Stimulated activated CD4-positive, alpha-beta T cell treated with anti-CD3 and anti-CD28 coated beads, Interleukin-2, amount 100 ng/mL, for 48 hours (primary cell): ENCODE measurements around the gene ZDHHC12.
A peak's percentile ranks its signal among the peaks of the same experiment; 100 is the strongest.

ENCODE experiments used
- DNase-seq, 2 donors: peaks; one replicate each; pipeline ENCODE4 v3.0.0-alpha.2; 2020

ZDHHC12 gene

DNA sequence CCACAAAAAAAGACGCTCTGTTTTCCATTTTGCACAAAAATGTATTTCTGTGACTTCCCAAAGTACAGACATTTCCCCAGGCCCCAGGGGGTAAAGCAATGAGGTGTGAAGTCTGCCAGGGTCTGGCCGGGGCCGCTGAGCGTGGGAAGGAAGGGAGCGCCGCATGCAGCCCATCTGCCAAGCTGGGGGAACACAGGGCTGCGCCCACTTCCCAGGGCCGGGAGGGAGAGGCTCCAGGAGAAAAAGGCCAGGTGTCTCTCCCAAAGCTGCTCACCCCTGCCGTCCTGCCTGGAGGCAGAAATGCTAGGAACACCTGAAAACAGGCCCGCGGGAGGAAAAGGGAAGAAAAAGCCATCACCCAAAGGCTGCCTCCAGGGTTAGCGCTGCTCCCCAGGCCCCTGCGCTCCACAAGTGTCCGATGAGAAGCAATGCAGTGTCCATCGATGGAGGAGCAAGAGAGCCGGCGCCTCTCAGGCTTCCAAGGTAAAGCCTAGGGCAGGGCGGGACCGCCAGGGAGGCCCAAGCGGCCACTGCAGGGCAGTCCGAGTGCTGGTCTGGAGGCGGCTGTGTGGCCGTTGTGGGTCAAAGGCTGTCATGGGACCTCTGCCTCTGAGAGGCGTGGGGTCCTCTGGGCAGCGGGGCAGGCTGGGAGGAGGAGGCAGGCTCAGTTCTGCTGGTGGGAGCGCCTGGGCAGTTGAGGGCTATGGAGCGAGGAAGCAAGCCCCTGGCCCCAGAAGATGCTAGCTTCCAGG is 6.0 kb upstream of the ZDHHC12 start:
- no peak for DNase-seq

DNA sequence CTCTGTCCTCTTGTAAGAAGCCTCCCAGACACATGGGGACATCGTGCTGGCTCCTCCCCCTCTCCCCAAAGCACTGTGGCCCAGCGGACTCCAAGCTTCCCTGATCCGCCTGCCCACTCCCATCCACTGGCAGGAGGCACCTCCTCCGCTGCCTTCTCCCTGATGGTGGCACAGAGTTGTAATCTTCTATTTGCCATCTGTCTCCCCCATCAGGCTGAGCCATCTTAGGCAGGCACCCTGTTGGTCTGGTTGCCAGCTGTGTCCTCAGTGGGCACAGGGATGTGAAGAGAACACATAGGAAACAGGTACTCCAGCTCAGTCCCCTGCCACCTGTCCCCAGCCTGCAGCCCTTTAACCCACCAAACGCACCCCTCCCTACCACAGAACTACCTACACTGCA is 5.4 kb upstream of the ZDHHC12 start:
- DNase-seq = no peak

GRCh38 chr9:128728298-128728697 is 4.4 kb upstream of the ZDHHC12 start:
- DNase-seq = no peak

GRCh38 chr9:128727640-128728248 is 3.8 kb upstream of the ZDHHC12 start:
- no peak for DNase-seq

- DNase-seq = peak; percentile 42 to 47
These were observed 851 bp upstream of the ZDHHC12 start for GRCh38 chr9:128724744-128725211.

- DNase-seq = no peak
These were observed 518 bp downstream of the ZDHHC12 start for GRCh38 chr9:128723352-128723865.

GRCh38 chr9:128722380-128723351 is 1.3 kb downstream of the ZDHHC12 start:
- DNase-seq = no peak

GRCh38 chr9:128721487-128722010 is 2.4 kb downstream of the ZDHHC12 start:
- no peak for DNase-seq

GRCh38 chr9:128720841-128721486 is 3.0 kb downstream of the ZDHHC12 start:
- DNase-seq = no peak

DNA sequence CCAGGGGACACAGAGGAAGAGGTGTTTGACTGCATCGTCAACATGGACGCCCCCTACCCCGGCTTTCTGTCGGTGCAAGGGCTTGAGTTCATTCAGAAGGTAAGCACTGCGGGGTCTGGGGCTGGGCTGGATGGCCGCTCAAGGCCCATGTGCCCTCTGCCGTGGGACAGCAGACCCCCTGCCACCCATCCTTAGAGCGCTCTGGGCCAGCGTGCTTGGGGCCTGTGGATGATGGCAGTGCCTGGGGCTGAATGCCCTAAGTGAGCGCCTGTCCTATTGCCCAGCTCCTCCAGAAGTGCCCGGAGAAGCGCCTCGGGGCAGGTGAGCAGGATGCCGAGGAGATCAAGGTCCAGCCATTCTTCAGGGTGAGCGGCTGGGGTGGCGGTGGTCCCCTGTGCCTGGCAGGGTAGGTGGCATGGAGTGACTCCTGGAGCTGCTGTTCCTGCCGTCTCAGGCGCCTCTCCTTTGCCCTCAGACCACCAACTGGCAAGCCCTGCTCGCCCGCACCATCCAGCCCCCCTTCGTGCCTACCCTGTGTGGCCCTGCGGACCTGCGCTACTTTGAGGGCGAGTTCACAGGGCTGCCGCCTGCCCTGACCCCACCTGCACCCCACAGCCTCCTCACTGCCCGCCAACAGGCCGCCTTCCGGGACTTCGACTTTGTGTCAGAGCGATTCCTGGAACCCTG is 3.9 kb downstream of the ZDHHC12 start:
- DNase-seq = no peak

GRCh38 chr9:128718475-128718874 is 5.5 kb downstream of the ZDHHC12 start:
- no peak for DNase-seq

DNA sequence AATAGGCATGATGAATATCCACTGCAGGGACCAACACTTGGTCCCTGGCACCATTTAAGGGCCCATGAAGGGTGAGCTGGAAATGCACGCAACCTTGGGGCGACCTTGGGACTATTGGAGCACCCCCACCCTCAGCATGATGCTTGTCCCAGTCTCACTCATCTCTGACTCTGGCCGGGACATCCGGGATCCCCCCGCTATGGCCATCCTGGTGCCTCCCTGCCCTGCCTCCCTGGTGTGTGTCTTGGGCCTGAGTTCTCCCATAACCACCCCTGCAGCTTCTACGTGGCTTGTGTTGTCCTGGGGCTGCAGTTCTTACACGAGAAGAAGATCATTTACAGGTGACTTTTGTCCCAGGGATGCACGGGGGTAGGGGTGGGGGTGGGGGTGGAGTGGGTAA is 5.9 kb downstream of the ZDHHC12 start:
- no peak for DNase-seq

DNA sequence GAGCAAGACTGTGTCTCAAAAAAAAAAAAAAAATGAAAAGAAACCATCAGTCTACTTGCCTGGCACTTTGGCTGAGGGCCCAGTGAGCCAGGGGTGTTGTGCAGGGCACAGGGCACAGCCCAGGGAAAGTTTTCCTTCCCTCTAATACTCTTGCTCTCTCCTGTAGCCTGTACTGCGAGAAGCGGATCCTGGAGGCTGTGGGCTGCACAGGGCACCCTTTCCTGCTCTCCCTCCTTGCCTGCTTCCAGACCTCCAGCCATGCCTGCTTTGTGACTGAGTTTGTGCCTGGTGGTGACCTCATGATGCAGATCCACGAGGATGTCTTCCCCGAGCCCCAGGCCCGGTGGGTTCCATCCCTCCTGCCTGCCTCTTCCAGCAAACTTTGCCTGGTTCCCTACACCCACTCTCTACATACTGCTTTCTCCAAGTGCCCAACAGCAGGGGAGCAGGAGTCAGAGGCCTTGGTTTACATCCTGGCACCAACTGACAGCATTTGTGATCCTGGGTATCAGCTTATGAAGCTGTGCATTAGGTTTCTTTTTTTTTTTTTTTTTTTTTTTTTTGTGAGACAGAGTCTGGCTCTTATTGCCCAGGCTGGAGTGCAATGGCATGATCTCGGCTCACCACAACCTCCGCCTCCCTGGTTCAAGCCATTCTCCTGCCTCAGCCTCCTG is 7.2 kb downstream of the ZDHHC12 start:
- DNase-seq = no peak

- DNase-seq = no peak
These were observed 8.5 kb downstream of the ZDHHC12 start for GRCh38 chr9:128715436-128715750.

DNA sequence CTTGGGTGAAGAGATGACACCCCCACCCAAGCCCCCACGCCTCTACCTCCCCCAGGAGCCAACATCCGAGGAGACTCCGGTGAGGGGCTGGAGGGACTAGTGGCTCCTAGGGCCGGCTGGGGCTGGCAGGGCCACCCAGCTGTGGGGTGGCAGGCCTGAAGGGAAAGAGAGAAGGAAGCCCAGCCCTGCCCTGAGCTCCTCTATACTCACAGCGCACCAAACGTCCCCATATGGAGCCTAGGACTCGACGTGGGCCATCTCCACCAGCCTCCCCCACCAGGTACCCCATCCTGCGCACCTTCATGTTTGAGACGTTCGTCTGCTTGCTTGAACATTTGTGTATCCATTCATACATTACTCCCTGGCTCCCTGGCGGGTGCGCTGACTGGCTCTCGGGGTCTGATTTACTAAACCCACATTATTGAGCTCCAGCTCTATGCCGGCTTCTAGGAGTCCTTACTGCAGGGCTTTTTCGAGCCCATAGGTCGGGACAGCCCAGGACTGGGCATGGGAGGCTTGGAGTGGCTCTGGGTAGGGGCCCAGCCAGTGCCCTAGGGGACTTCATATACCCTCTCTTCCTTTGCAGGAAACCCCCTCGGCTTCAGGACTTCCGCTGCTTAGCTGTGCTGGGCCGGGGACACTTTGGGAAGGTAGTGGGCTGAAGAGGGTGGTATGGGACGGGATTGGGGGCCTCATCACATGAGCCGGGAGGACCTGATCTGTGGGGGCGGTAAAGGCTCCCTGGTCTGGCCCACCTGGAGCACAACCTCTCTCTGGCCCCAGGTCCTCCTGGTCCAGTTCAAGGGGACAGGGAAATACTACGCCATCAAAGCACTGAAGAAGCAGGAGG is 9.1 kb downstream of the ZDHHC12 start:
- no peak for DNase-seq

- DNase-seq = no peak
These were observed 9.9 kb downstream of the ZDHHC12 start for GRCh38 chr9:128713941-128714573.

- no peak for DNase-seq
These were observed 10.5 kb downstream of the ZDHHC12 start for GRCh38 chr9:128713411-128713780.

GRCh38 chr9:128712451-128713410 is 11.2 kb downstream of the ZDHHC12 start:
- DNase-seq = no peak

DNA sequence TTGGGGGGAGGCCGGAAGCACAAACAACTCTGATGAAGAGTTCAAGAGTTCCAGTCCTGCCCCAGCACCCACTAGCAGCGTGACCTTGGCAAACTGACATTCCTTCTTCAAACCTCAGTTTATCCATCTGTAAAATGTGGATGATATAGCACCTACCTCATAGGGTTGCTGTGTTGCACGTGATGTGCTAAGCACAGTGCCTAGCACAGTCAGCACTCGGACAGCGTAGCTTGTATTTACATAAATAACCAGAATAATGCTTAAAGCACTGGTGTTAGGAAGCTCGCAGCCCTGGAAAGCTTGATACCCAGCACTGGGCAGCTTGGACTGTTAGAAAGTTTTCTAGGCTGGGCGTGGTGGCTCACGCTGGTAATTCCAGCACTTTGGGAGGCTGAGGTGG is 16.5 kb downstream of the ZDHHC12 start:
- DNase-seq = no peak
